Nephron progenitor cell (in vitro differentiated cells): ENCODE data around the gene SYT6.

Source experiments
- DNase-seq: peaks from one replicate; pipeline ENCODE4 v3.0.0; 2021
- H3K27ac Mint-ChIP-seq: 2 replicates; pipeline ENCODE4 v1.8.0; 2021; ENCODE audit warnings: mild to moderate bottlenecking, moderate library complexity, mixed read lengths
- H3K27me3 Mint-ChIP-seq: 2 replicates; pipeline ENCODE4 v1.8.0; 2021; ENCODE audit warnings: mild to moderate bottlenecking, low read depth, mixed read lengths; ENCODE audit not compliant: poor library complexity
- H3K36me3 Mint-ChIP-seq: 2 replicates; pipeline ENCODE4 v1.8.0; 2021; ENCODE audit warnings: low read depth, mixed read lengths
- H3K4me1 Mint-ChIP-seq: 2 replicates; pipeline ENCODE4 v1.8.0; 2021; ENCODE audit warnings: mixed read lengths
- H3K4me3 Mint-ChIP-seq: 2 replicates; pipeline ENCODE4 v1.8.0; 2021; ENCODE audit warnings: mild to moderate bottlenecking, moderate library complexity, mixed read lengths
- H3K9me3 Mint-ChIP-seq: 2 replicates; pipeline ENCODE4 v1.8.0; 2021; ENCODE audit warnings: mild to moderate bottlenecking, moderate library complexity, mixed read lengths
- TF ChIP-seq, protein P1 (sequence below): fragments of 200-600 bp; sonication (generic); IDR thresholded peaks from 2 replicates; pipeline ENCODE4 v1.5.0; 2021; ENCODE audit warnings: antibody characterized with exemption

Gene SYT6

DNA sequence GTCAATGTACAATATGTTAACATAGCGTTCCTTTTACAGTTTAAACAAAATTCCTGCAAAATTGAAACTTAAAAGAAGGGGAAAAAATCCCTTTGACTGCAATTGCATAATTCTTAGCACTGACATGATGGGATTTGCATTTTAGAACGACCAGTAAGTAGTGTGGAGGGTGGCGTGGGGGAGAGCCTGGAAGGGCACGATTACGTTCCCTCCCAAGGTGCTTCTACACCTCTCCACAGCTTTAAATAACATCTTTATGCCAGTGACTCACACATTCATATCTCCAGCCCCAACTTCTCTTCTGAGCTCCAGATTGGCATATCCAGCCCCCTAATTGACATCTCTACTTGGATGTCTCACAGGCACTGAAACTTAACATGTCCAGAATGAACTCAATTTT, 110.1 kb downstream of the SYT6 start:
- Mint-ChIP-seq H3K4me3 (no peak overlapping the region), H3K27me3 (peaks cover 6% of the 10 kb centered on the region), H3K27ac (no peak overlapping the region), H3K36me3 (peaks cover 12% of the 10 kb centered on the region), H3K4me1 (peaks cover 13% of the 10 kb centered on the region), H3K9me3 (peaks cover 14% of the 10 kb centered on the region)
- TF ChIP-seq, protein P1, sequence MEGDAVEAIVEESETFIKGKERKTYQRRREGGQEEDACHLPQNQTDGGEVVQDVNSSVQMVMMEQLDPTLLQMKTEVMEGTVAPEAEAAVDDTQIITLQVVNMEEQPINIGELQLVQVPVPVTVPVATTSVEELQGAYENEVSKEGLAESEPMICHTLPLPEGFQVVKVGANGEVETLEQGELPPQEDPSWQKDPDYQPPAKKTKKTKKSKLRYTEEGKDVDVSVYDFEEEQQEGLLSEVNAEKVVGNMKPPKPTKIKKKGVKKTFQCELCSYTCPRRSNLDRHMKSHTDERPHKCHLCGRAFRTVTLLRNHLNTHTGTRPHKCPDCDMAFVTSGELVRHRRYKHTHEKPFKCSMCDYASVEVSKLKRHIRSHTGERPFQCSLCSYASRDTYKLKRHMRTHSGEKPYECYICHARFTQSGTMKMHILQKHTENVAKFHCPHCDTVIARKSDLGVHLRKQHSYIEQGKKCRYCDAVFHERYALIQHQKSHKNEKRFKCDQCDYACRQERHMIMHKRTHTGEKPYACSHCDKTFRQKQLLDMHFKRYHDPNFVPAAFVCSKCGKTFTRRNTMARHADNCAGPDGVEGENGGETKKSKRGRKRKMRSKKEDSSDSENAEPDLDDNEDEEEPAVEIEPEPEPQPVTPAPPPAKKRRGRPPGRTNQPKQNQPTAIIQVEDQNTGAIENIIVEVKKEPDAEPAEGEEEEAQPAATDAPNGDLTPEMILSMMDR = no peak
- DNase-seq = no peak

DNA sequence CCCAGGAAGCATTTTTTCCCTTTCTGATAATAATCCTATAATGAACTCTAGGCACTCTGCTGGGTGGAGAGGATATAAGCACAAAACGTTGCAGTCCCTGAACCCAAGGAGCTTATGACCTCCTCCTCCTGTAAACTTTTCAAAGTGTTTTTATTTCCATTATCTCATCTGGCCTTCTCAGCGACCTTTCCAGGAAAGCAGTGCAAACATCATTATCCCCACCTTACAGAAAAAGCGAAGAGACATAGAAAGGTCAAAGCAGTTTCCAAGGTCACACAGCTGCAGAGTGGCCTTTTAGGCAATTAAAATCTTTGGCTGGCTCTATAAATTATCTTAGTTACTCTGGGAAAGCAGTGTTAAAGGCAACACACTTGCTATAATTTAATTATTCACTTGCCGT, 110.6 kb downstream of the SYT6 start:
- Mint-ChIP-seq H3K9me3 (peaks cover 9% of the 10 kb centered on the region), H3K27me3 (peaks cover 10% of the 10 kb centered on the region), H3K4me1 (peaks cover 13% of the 10 kb centered on the region), H3K27ac (no peak overlapping the region), H3K4me3 (no peak overlapping the region), H3K36me3 (peaks cover 9% of the 10 kb centered on the region)
- DNase-seq = no peak
- TF ChIP-seq, protein P1 = no peak

DNA sequence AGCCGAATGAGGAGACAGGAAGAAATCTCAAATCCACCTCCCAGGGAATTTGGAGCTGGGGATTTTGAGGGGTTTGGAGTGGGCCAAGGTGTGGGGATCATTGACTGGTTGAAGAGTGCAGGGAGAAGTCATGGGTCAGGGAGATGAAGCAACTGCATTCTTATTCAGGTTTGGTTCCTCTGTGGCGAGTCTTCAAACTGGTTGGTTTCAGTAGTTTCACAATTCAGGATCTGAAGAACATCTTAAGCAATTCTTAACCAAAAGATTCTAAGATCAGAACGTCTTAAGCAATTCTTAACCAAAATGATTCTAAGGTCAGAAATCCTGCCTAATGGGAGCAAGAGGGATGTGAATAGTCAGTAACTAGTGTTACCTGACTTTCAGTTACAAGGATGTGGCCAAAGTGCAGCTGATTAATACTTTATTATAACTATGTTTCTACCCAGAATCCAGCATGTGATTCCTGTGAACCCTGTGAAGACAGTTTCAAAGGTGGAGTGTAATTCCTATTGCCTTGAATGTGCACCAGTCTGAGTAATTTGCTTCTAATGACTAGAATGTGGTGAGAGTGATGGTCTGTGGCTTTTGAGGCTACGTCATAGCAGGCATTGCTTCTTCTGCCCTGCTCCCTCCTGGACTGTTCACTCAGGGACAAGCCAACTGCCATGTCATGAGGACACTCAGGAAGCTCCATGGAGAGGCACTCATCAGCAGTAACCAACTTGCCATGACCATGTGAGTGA, 113.2 kb downstream of the SYT6 start:
- peaks cover 22% of the 10 kb centered on the region for H3K4me1 Mint-ChIP-seq
- DNase-seq = no peak
- no peak overlapping the region for H3K4me3 Mint-ChIP-seq
- H3K27me3 Mint-ChIP-seq = peaks cover 15% of the 10 kb centered on the region
- no peaks in the 10 kb centered on the region for H3K9me3 Mint-ChIP-seq
- H3K27ac Mint-ChIP-seq = no peak overlapping the region
- no peaks in the 10 kb centered on the region for H3K36me3 Mint-ChIP-seq
- TF ChIP-seq, protein P1 = no peak
